GM12801 (cell line): ENCODE measurements around the gene HOXB4.

Experiments used
- TF ChIP-seq, protein P1 (sequence below): IDR thresholded peaks from one replicate; pipeline ENCODE4 v1.5.1; 2011; ENCODE audit warnings: control low read depth; ENCODE audit not compliant: insufficient read length; ENCODE audit errors: extremely low read depth

HOXB4 gene

DNA sequence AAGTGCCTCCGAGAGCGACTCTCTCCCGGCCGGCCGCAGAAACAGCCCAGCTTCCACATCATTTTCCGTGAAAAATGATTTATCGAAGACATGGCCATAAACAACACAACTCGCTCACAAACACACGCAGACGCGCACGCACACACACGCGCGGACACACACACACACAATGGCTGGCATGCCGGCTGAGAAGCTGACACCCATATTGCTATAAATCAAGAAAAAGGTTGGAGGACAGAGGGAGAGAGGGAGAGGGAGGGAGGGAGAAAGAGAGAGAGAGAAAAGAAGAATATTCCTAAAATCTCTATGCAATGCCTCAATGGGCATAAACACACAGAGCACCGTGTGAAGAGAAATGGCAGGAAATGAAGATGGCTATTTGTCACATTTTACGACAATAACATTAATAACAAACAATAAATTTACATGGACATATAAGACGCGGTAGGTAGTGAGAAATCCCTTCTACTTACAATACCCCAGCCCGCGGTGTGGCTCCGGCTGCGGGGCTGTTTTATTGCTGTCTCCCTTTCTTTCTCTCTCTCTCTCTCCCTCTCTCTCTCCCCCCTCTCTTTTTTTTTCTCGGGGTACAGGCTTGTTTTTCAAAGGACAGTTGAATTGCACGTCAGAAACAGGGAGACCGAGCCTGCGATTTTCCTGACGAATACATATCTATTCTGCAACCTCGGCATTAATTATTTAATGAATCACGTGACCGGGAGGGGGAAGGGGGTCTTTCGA is 9.5 kb downstream of the HOXB4 start:
- TF ChIP-seq, protein P1, sequence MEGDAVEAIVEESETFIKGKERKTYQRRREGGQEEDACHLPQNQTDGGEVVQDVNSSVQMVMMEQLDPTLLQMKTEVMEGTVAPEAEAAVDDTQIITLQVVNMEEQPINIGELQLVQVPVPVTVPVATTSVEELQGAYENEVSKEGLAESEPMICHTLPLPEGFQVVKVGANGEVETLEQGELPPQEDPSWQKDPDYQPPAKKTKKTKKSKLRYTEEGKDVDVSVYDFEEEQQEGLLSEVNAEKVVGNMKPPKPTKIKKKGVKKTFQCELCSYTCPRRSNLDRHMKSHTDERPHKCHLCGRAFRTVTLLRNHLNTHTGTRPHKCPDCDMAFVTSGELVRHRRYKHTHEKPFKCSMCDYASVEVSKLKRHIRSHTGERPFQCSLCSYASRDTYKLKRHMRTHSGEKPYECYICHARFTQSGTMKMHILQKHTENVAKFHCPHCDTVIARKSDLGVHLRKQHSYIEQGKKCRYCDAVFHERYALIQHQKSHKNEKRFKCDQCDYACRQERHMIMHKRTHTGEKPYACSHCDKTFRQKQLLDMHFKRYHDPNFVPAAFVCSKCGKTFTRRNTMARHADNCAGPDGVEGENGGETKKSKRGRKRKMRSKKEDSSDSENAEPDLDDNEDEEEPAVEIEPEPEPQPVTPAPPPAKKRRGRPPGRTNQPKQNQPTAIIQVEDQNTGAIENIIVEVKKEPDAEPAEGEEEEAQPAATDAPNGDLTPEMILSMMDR, result no peak

DNA sequence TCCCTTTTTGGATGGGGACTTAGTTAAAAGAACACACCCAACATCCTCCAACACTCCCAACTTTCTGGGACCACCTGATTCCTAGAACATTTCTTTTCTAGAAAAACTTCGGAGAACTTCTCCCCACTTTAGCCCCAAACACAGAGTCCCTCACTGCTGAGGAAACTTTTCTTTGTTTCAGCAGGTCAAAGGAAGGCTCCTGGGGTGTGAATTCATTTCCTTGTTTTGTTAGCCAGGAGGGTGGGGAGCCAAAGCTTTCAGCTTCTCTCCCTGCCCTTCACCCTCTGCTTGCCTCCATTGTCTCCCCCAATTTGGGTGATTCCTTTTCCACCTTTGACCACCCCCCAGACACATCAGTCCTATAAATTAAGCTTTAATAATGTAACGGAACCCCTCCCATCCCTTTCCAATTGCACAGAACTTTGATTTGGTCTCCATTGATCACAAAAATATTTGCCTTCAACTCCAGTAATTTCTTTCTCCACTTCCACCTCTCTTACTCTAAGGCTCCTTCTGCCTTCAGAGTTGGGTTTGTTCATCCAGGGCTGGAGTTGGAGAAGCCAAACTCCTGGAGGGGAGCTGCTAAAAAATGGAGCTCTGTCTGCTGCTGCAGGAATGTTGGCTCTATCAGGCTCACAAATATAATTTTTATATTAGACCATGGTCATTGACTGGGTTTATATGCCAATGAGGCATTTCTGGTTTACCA is 10.3 kb downstream of the HOXB4 start:
- TF ChIP-seq, protein P1, result no peak

DNA sequence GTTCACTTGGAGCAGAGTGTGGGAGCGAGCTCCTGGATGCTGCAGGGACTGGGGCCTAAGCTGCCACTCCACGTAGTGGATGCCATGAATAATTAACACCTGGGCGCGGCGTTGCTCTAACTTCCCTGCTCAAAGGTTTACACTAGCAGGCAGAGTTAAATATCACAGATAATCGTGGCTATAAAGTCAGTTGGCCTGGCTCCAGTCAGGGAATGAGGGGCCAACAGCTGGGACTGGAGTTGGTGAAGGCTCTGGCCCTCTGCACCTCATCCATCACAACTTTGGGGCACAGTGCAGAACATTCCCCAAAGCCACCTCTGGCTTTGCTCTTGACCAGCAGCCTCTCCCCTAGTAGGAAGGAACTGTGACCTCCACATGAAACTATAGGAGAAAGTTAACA is 10.9 kb downstream of the HOXB4 start:
- TF ChIP-seq, protein P1, result no peak

DNA sequence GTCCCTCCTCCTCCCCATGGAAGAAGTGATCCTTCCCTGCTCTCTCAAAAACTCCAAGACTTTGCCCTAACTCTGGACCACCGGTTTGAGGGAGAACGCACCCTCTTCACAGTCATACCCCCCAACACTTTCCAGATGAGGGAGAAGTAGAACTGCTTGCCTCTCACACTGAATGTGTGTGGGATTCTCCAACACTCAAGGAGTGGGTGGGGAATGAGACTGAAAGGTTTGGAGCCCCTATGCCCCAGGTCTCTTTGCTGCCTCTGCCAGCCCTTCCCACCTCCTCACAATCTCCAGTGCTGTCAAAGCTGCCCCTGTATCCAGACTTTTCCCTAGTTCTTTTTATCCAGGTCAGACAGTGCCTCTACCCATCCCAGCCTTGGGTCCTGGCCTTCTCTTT is 11.4 kb downstream of the HOXB4 start:
- TF ChIP-seq, protein P1, result no peak

DNA sequence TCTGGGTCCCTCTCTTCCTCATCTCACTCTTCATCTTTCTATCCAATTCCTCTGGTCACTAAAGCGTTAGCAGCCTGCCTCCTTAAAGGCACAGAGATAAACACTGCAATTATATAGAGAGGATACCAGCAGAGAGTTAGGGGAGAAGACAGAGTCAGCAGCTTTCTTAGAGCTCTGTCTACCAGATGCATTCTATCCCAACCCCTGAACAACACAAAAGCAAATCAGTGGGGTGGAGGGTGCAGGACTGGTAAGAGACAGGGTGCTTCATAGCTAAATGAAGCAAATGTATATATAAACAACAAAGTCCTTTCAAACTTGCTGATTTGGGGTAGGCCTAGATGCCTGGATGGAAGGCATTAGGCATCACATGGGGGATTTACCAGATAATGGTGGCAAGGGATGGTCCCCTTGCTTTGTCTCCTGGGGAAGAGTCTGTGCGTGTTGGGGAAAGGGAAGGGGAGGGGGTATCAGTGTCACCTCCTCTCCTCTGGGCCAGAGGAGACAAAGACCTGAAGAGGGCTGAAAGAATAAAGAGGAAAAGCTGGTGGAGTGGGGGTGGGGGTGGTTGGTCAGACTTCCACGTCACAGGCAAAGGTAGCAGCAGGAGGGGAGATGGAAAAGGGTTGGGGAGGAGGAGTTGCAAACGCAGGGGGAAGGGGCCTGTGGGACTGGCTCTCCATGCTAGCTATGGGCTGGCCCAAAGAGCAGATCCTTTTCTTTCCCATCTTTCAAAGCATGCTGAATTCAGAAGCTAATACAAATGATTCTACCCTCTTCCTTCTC is 12.0 kb downstream of the HOXB4 start:
- TF ChIP-seq, protein P1, result no peak

DNA sequence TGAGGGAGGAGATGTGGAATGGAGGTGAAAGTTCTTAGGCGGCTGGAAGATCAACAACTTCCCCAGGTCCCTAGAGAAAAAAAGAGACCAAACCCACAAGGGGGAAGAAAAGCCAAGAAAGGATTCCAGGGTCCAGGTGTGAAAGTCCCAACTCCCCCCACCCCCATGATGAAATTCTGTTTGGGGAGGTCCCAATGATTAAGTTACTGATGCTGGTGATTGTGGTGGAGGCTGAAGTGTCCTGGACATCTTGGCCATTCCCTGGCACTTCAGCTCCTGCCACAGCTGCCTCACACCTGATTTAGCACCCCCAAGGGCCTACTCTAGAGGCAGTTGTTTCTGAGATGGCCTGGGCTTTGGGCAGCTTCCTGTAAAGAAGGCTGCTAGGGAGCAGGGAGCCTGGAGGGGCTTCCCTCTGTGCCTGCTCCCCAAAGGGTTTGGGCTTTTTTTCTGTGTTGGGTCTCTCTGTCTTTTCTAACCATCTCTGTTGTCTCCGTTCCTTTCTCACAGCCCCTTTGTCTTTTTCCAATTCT is 13.1 kb downstream of the HOXB4 start:
- TF ChIP-seq, protein P1, result no peak
